ENCODE measurements around the gene PNO1. TPM values are rescaled to one million over a fixed set of nuclear protein-coding genes. Genes with fewer than 3 reads are reported as not detected.
"Not testable (repeated sequence)": the region's sequence is repeated elsewhere in the genome, so short reads cannot be mapped to it uniquely, and the experiment has no call there.

The PNO1 gene
- total and polyA plus RNA-seq, 2 experiments from 2014 or later: 34.6 to 43.7 TPM

- H3K9me3 Mint-ChIP-seq; H3K27ac Mint-ChIP-seq; H3K9me2 ChIP-seq (ENCODE audit: insufficient read depth); H3F3A ChIP-seq (replicated peaks; ENCODE audit: low read depth); H3K79me2 ChIP-seq (replicated peaks; ENCODE audit: insufficient read depth); H2AFZ ChIP-seq; H3K4me3 Mint-ChIP-seq; ATAC-seq; DNase-seq (ENCODE audit: low spot score); H3K4me3 ChIP-seq; H3K4me1 Mint-ChIP-seq; H3K27me3 Mint-ChIP-seq (ENCODE audit: insufficient read depth, low read depth, poor library complexity); H3K27ac ChIP-seq (ENCODE audit: low read depth); H3K4me1 ChIP-seq (ENCODE audit: insufficient read depth); H3K27me3 ChIP-seq (ENCODE audit: insufficient read depth); H3K4me2 ChIP-seq: not testable (repeated sequence)
- H4K20me1 ChIP-seq (replicated peaks; ENCODE audit: insufficient read depth): peaks cover 24% of the 10 kb centered on the region
- peaks cover 20% of the 10 kb centered on the region; the same call in 2 of the 3 replicates for H3K36me3 Mint-ChIP-seq (ENCODE audit: low read depth)
- H3K36me3 ChIP-seq (ENCODE audit: insufficient read depth): peaks cover 12% of the 10 kb centered on the region
Measured at GRCh38 chr2:68175210-68175609, 17.5 kb downstream of the PNO1 start.

GRCh38 chr2:68176657-68177056, 19.0 kb downstream of the PNO1 start:
- H3K27ac ChIP-seq (ENCODE audit: low read depth): no peak overlapping the region
- H4K20me1 ChIP-seq (replicated peaks; ENCODE audit: insufficient read depth): peaks cover 16% of the 10 kb centered on the region
- DNase-seq (ENCODE audit: low spot score) (peak; percentile 13), ATAC-seq (no peak)
- peaks cover 9% of the 10 kb centered on the region; the same call in 2 of the 3 replicates for H3K4me1 Mint-ChIP-seq
- H2AFZ ChIP-seq: no peak overlapping the region
- H3F3A ChIP-seq (replicated peaks; ENCODE audit: low read depth): no peaks in the 10 kb centered on the region
- no peaks in the 10 kb centered on the region for H3K79me2 ChIP-seq (replicated peaks; ENCODE audit: insufficient read depth)
- H3K4me1 ChIP-seq (ENCODE audit: insufficient read depth): peaks cover 4% of the 10 kb centered on the region; the same call in 1 of the 2 replicates
- no peak overlapping the region for H3K27ac Mint-ChIP-seq
- H3K4me3 ChIP-seq: no peak overlapping the region
- no peak overlapping the region for H3K4me2 ChIP-seq
- no peaks in the 10 kb centered on the region; the same call in 2 of the 3 replicates for H3K9me3 Mint-ChIP-seq
- peaks cover 26% of the 10 kb centered on the region; the same call in 2 of the 3 replicates for H3K36me3 Mint-ChIP-seq (ENCODE audit: low read depth)
- no peak overlapping the region for H3K4me3 Mint-ChIP-seq
- peaks cover 4% of the 10 kb centered on the region for H3K27me3 Mint-ChIP-seq (ENCODE audit: insufficient read depth, low read depth, poor library complexity)
- H3K27me3 ChIP-seq (ENCODE audit: insufficient read depth): no peaks in the 10 kb centered on the region
- no peaks in the 10 kb centered on the region for H3K9me2 ChIP-seq (ENCODE audit: insufficient read depth)
- peaks cover 10% of the 10 kb centered on the region for H3K36me3 ChIP-seq (ENCODE audit: insufficient read depth)
- TF ChIP-seq ETS1 (IDR thresholded peaks at IDR 0.05) (no peak), REST (IDR thresholded peaks at IDR 0.05; ENCODE audit: unreplicated experiment) (no peak), NANOG (IDR thresholded peaks at IDR 0.05; ENCODE audit: borderline replicate concordance) (no peak), ZNF462 (CRISPR knock-in tag; IDR thresholded peaks at IDR 0.05) (no peak), POLR2AphosphoS5 (IDR thresholded peaks at IDR 0.05; ENCODE audit: low read depth) (no peak), JUNB (IDR thresholded peaks at IDR 0.05; ENCODE audit: unreplicated experiment) (no peak), CREB1 (CRISPR knock-in tag; IDR thresholded peaks at IDR 0.05; ENCODE audit: low read depth) (no peak), STAT1 (IDR thresholded peaks at IDR 0.05; ENCODE audit: unreplicated experiment) (no peak), ZNF114 (CRISPR knock-in tag; IDR thresholded peaks at IDR 0.05) (no peak), CTCF (conservative IDR thresholded peaks at IDR 0.05; ENCODE audit: low read depth in 2 of 2) (no peak)
